ENCODE results near the gene ADGRD1.

Gene ADGRD1

DNA sequence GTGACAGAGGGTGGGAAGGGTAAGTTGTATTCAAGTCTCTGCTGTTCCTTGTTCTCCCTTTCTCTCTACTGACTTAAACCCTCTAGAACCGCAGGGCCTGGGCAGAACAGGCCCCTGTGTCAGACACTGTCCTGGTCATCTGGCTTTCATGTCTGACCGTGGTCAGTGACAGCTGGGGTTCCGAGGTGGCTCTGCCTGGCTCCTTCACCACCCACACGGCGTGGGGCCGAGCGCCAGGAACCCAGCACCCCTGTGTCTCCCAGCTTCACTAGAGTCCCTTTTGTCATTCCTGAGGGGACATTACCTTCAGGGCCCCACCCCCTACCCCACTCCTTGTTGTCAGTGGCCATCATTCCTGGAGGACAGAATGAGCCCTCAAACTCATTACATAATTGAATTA, 168.9 kb downstream of the ADGRD1 start (continued):
- TF ChIP-seq, protein P1, sequence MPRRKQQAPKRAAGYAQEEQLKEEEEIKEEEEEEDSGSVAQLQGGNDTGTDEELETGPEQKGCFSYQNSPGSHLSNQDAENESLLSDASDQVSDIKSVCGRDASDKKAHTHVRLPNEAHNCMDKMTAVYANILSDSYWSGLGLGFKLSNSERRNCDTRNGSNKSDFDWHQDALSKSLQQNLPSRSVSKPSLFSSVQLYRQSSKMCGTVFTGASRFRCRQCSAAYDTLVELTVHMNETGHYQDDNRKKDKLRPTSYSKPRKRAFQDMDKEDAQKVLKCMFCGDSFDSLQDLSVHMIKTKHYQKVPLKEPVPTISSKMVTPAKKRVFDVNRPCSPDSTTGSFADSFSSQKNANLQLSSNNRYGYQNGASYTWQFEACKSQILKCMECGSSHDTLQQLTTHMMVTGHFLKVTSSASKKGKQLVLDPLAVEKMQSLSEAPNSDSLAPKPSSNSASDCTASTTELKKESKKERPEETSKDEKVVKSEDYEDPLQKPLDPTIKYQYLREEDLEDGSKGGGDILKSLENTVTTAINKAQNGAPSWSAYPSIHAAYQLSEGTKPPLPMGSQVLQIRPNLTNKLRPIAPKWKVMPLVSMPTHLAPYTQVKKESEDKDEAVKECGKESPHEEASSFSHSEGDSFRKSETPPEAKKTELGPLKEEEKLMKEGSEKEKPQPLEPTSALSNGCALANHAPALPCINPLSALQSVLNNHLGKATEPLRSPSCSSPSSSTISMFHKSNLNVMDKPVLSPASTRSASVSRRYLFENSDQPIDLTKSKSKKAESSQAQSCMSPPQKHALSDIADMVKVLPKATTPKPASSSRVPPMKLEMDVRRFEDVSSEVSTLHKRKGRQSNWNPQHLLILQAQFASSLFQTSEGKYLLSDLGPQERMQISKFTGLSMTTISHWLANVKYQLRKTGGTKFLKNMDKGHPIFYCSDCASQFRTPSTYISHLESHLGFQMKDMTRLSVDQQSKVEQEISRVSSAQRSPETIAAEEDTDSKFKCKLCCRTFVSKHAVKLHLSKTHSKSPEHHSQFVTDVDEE (CRISPR knock-in tag; IDR thresholded peaks at IDR 0.05), result no peak
- TF ChIP-seq ZNF8 (CRISPR knock-in tag; IDR thresholded peaks at IDR 0.05) (no peak), ESRRG (CRISPR knock-in tag; IDR thresholded peaks at IDR 0.05) (no peak), ZNF70 (CRISPR knock-in tag; IDR thresholded peaks at IDR 0.05) (no peak), TCF4 (CRISPR knock-in tag; IDR thresholded peaks at IDR 0.05; ENCODE audit: borderline replicate concordance) (no peak), OSR1 (CRISPR knock-in tag; IDR thresholded peaks at IDR 0.05) (no peak), ZFP3 (CRISPR knock-in tag; IDR thresholded peaks at IDR 0.05) (no peak), ISL1 (CRISPR knock-in tag; IDR thresholded peaks at IDR 0.05) (no peak), GLIS3 (CRISPR knock-in tag; IDR thresholded peaks at IDR 0.05) (no peak), TOX (CRISPR knock-in tag; IDR thresholded peaks at IDR 0.05; ENCODE audit: borderline replicate concordance) (no peak), CSDC2 (CRISPR knock-in tag; IDR thresholded peaks at IDR 0.05) (no peak)
- TF ChIP-seq, protein P2, sequence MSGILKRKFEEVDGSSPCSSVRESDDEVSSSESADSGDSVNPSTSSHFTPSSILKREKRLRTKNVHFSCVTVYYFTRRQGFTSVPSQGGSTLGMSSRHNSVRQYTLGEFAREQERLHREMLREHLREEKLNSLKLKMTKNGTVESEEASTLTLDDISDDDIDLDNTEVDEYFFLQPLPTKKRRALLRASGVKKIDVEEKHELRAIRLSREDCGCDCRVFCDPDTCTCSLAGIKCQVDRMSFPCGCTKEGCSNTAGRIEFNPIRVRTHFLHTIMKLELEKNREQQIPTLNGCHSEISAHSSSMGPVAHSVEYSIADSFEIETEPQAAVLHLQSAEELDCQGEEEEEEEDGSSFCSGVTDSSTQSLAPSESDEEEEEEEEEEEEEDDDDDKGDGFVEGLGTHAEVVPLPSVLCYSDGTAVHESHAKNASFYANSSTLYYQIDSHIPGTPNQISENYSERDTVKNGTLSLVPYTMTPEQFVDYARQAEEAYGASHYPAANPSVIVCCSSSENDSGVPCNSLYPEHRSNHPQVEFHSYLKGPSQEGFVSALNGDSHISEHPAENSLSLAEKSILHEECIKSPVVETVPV (CRISPR knock-in tag; IDR thresholded peaks at IDR 0.05), result no peak

DNA sequence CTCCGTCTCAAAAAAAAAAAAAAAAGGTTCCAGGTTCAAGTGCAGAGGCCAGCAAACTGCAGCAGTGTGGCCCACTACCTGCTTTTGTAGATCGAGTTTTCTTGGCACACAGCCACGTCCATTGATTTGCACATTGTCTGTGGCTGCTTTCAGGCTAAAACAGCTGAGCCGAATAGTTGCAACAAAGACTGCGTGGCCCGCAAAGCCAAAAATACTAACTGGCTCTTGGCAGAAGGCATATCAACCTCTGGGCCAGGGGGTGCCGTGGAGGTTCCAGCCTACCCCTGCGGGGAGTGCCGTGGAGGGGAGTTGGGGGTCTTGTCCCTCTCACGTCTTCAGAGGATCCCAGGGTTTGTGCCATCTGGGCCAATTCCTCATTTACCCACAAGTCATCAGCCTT, 170.1 kb downstream of the ADGRD1 start:
- TF ChIP-seq ZC3H10 (CRISPR knock-in tag; IDR thresholded peaks at IDR 0.05) (no peak), ZNF8 (CRISPR knock-in tag; IDR thresholded peaks at IDR 0.05) (no peak), TCF4 (CRISPR knock-in tag; IDR thresholded peaks at IDR 0.05; ENCODE audit: borderline replicate concordance) (no peak), ESRRG (CRISPR knock-in tag; IDR thresholded peaks at IDR 0.05) (no peak), RARB (CRISPR knock-in tag; IDR thresholded peaks at IDR 0.05) (no peak), ZNF70 (CRISPR knock-in tag; IDR thresholded peaks at IDR 0.05) (no peak), BACH2 (CRISPR knock-in tag; IDR thresholded peaks at IDR 0.05; ENCODE audit: borderline replicate concordance) (no peak), CSDC2 (CRISPR knock-in tag; IDR thresholded peaks at IDR 0.05) (no peak), PPARA (CRISPR knock-in tag; IDR thresholded peaks at IDR 0.05; ENCODE audit: borderline replicate concordance) (no peak), ZFP30 (CRISPR knock-in tag; IDR thresholded peaks at IDR 0.05) (no peak)
- ATAC-seq, result no peak

DNA sequence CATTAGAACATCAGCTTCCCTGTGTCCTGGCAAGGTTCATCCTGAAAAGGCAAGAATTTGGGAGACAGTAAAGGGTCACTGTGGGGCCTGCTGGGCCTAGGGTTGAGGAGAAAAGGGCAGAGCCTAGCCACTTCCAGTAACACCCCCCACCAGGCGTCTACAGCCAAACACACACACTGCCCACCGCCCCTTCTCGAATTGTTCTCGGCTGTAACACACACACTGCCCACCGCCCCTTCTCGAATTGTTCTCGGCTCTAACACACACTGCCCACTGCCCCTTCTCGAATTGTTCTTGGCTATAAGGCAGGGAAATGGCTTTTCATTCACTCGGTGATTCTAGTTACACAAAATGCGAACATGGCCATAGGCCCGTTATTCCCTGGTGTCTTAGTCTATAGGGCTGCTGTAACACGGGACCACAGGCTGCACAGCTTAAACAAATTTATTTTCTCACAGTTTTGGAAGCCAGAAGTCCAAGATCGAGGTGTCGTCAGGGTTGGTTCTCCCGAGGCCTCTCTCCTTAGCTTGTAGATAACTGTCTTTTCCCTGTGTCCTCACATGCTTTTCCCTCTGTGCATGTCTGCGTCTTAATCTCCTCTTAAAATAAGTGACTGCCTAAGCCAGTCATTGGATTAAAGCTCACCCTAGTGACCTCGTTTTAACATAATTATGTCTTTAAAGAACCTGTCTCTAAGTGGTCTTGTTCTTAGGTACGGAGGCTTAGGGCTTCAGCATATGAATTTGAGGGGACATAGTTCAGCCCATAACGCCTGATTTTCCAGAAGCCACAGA, 171.0 kb downstream of the ADGRD1 start:
- TF ChIP-seq GLIS3 (CRISPR knock-in tag; IDR thresholded peaks at IDR 0.05), result no peak
- TF ChIP-seq BACH2 (CRISPR knock-in tag; IDR thresholded peaks at IDR 0.05; ENCODE audit: borderline replicate concordance), result no peak
- TF ChIP-seq ZNF565 (CRISPR knock-in tag; conservative IDR thresholded peaks at IDR 0.05; ENCODE audit: low read depth), result no peak
- TF ChIP-seq ISL1 (CRISPR knock-in tag; IDR thresholded peaks at IDR 0.05), result no peak
- no peak for TF ChIP-seq OSR1 (CRISPR knock-in tag; IDR thresholded peaks at IDR 0.05)
- no peak for TF ChIP-seq PPARA (CRISPR knock-in tag; IDR thresholded peaks at IDR 0.05; ENCODE audit: borderline replicate concordance)
- TF ChIP-seq ZFP30 (CRISPR knock-in tag; IDR thresholded peaks at IDR 0.05), result no peak
- TF ChIP-seq CSDC2 (CRISPR knock-in tag; IDR thresholded peaks at IDR 0.05), result no peak
- no peak for TF ChIP-seq SNAI2 (CRISPR knock-in tag; IDR thresholded peaks at IDR 0.05)
- TF ChIP-seq, protein P3, sequence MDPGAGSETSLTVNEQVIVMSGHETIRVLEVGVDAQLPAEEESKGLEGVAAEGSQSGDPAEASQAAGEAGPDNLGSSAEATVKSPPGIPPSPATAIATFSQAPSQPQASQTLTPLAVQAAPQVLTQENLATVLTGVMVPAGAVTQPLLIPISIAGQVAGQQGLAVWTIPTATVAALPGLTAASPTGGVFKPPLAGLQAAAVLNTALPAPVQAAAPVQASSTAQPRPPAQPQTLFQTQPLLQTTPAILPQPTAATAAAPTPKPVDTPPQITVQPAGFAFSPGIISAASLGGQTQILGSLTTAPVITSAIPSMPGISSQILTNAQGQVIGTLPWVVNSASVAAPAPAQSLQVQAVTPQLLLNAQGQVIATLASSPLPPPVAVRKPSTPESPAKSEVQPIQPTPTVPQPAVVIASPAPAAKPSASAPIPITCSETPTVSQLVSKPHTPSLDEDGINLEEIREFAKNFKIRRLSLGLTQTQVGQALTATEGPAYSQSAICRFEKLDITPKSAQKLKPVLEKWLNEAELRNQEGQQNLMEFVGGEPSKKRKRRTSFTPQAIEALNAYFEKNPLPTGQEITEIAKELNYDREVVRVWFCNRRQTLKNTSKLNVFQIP (CRISPR knock-in tag; IDR thresholded peaks at IDR 0.05; ENCODE audit: borderline replicate concordance, low read depth), result no peak
- TF ChIP-seq ESRRG (CRISPR knock-in tag; IDR thresholded peaks at IDR 0.05), result no peak
- TF ChIP-seq, protein P2 (CRISPR knock-in tag; IDR thresholded peaks at IDR 0.05), result no peak
- TF ChIP-seq, protein P4, sequence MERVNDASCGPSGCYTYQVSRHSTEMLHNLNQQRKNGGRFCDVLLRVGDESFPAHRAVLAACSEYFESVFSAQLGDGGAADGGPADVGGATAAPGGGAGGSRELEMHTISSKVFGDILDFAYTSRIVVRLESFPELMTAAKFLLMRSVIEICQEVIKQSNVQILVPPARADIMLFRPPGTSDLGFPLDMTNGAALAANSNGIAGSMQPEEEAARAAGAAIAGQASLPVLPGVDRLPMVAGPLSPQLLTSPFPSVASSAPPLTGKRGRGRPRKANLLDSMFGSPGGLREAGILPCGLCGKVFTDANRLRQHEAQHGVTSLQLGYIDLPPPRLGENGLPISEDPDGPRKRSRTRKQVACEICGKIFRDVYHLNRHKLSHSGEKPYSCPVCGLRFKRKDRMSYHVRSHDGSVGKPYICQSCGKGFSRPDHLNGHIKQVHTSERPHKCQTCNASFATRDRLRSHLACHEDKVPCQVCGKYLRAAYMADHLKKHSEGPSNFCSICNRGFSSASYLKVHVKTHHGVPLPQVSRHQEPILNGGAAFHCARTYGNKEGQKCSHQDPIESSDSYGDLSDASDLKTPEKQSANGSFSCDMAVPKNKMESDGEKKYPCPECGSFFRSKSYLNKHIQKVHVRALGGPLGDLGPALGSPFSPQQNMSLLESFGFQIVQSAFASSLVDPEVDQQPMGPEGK (CRISPR knock-in tag; IDR thresholded peaks at IDR 0.05; ENCODE audit: borderline replicate concordance), result no peak
- TF ChIP-seq, protein P1 (CRISPR knock-in tag; IDR thresholded peaks at IDR 0.05), result no peak
- TF ChIP-seq ARNTL (CRISPR knock-in tag; IDR thresholded peaks at IDR 0.05; ENCODE audit: borderline replicate concordance, low read depth), result no peak
- TF ChIP-seq RARB (CRISPR knock-in tag; IDR thresholded peaks at IDR 0.05), result no peak
- no peak for ATAC-seq
